Fibroblast of lung (primary cell): Measurements from ENCODE around the gene B3GNT4. TPM values are rescaled to one million over a fixed set of nuclear protein-coding genes. Genes with fewer than 3 reads are reported as not detected.

Experiments used
- DNase-seq, 2 donors: peaks; one replicate each; pipeline versions ENCODE4 v3.0.0 to v3.0.0-alpha.2; 2010; ENCODE audit warnings: low read depth in 2 of 2
- H2AFZ ChIP-seq: 2 replicates; pipeline ENCODE4 v1.5.1; 2012; ENCODE audit warnings: low read length, control low read depth, inconsistent platforms
- H3K27ac ChIP-seq: 2 replicates; pipeline ENCODE4 v1.5.1; 2011; ENCODE audit warnings: low read length, control low read depth; ENCODE audit not compliant: insufficient read depth
- H3K27me3 ChIP-seq: 2 replicates; pipeline ENCODE4 v1.5.1; 2011; ENCODE audit warnings: mild to moderate bottlenecking, low read length; ENCODE audit not compliant: control insufficient read depth, insufficient read depth
- H3K36me3 ChIP-seq: 2 replicates; pipeline ENCODE4 v1.5.1; 2011; ENCODE audit warnings: low read length; ENCODE audit not compliant: control insufficient read depth, insufficient read depth
- H3K4me1 ChIP-seq: 2 replicates; pipeline ENCODE4 v1.5.1; 2011; ENCODE audit warnings: low read length; ENCODE audit not compliant: control insufficient read depth, insufficient read depth; ENCODE audit errors: extremely low read depth
- H3K4me2 ChIP-seq: 2 replicates; pipeline ENCODE4 v1.5.1; 2011; ENCODE audit warnings: low read length, control low read depth; ENCODE audit not compliant: insufficient read depth; ENCODE audit errors: extremely low read depth
- H3K4me3 ChIP-seq, 4 experiments: fragments of 200-600 bp in 1 of 4; sonication (generic) in 1 of 4; replicated peaks in 1 of 4; 2 replicates each; pipeline ENCODE4 v1.5.1; 2011 to 2016; ENCODE audit warnings: low read length in 4 of 4, low read depth in 3 of 4, mild to moderate bottlenecking in 3 of 4, control low read depth in 2 of 4, inconsistent platforms in 1 of 4, mixed read lengths in 1 of 4; ENCODE audit not compliant: insufficient read depth in 1 of 4; ENCODE audit errors: control extremely low read depth in 1 of 4
- H3K79me2 ChIP-seq: 2 replicates; pipeline ENCODE4 v1.5.1; 2012; ENCODE audit warnings: mild to moderate bottlenecking, low read length, inconsistent platforms; ENCODE audit not compliant: control insufficient read depth, insufficient read depth
- H3K9ac ChIP-seq: 2 replicates; pipeline ENCODE4 v1.5.1; 2011; ENCODE audit warnings: mild to moderate bottlenecking, low read length, control low read depth; ENCODE audit not compliant: insufficient read depth
- H3K9me3 ChIP-seq: 2 replicates; pipeline ENCODE4 v1.5.1; 2012; ENCODE audit warnings: low read depth, low read length; ENCODE audit not compliant: control insufficient read depth, insufficient read depth
- H4K20me1 ChIP-seq: 2 replicates; pipeline ENCODE4 v1.5.1; 2011; ENCODE audit warnings: low read length; ENCODE audit not compliant: control insufficient read depth, insufficient read depth; ENCODE audit errors: extremely low read depth
- EZH2 ChIP-seq: IDR thresholded peaks from 2 replicates; pipeline ENCODE4 v1.5.1; 2012; ENCODE audit warnings: low read length, control low read depth, mild to moderate bottlenecking; ENCODE audit errors: missing control alignments
- polyA plus RNA-seq, 2 donors: library from polyadenylated mRNA; depleted of rRNA in 1 of 2; stranded (reverse) in 1 of 2; unstranded in 1 of 2; fragments of >200 nt; gene quantifications; 2 replicates each; pipeline ENCODE4 v1.2.1, GENCODE V29; 2011 to 2012; ENCODE audit warnings: missing spikeins in 1 of 2
- total RNA-seq: library from RNA; depleted of rRNA; stranded (reverse); fragments of >200 nt; gene quantifications from 2 replicates; pipeline ENCODE4 v1.2.1, GENCODE V29; 2014
- TF ChIP-seq, protein P1 (sequence below), 2 donors: IDR thresholded peaks in 1 of 2; conservative IDR thresholded peaks in 1 of 2; 1 replicate in 1 of 2; 2 replicates in 1 of 2; pipeline ENCODE4 v1.5.1; 2011 to 2012; ENCODE audit warnings: low read length in 2 of 2, control low read depth in 1 of 2, inconsistent platforms in 1 of 2, low read depth in 1 of 2, mild to moderate bottlenecking in 1 of 2

The B3GNT4 gene
- total and polyA plus RNA-seq, 2 donors (not counting 1 experiment from before 2014, with no cell fraction given) = 0.12 to 0.33 TPM

DNA sequence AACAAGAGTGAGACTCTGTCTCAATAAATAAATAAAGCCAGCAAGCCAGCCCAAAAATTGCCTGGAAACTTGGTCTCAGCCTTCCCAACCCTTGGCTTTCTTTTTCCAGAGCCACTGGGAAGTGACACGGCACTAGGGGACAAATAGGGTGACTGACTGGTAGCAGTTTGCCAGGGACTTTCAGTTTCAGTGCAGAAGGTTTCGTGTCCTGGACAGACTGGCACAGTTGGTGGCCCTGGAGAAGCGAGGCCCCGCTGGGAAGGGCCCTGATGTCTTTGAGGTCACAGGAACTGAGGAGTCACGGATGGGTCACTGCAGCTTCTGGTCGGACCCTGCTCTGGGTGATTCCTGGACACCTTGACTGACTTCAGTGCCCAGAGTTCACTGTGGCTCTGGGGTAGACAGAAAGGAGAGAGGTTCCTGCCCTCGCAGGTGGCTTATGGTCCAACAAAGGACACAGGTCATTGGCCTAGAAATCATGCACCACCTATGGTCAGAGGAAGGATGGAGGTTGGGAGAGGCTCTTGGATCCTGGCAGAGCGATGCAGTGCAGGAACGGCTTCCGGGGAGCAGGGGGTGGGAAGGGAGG is 17.9 kb upstream of the B3GNT4 start:
- Histone ChIP-seq H3K79me2 (no peaks in the 10 kb centered on the region), H2AFZ (no peak overlapping the region), H3K36me3 (no peaks in the 10 kb centered on the region), H3K9me3 (no peaks in the 10 kb centered on the region), H3K4me2 (no peak overlapping the region), H3K4me1 (peaks cover 2% of the 10 kb centered on the region), H3K4me3 (no peak overlapping the region), H3K27me3 (no peaks in the 10 kb centered on the region), H3K9ac (no peak overlapping the region), H4K20me1 (no peaks in the 10 kb centered on the region), H3K27ac (no peak overlapping the region)
- TF ChIP-seq EZH2 = no peak
- TF ChIP-seq, protein P1, sequence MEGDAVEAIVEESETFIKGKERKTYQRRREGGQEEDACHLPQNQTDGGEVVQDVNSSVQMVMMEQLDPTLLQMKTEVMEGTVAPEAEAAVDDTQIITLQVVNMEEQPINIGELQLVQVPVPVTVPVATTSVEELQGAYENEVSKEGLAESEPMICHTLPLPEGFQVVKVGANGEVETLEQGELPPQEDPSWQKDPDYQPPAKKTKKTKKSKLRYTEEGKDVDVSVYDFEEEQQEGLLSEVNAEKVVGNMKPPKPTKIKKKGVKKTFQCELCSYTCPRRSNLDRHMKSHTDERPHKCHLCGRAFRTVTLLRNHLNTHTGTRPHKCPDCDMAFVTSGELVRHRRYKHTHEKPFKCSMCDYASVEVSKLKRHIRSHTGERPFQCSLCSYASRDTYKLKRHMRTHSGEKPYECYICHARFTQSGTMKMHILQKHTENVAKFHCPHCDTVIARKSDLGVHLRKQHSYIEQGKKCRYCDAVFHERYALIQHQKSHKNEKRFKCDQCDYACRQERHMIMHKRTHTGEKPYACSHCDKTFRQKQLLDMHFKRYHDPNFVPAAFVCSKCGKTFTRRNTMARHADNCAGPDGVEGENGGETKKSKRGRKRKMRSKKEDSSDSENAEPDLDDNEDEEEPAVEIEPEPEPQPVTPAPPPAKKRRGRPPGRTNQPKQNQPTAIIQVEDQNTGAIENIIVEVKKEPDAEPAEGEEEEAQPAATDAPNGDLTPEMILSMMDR (conservative IDR thresholded peaks at IDR 0.05 in 1 of 2, IDR thresholded peaks at IDR 0.05 in 1 of 2; ENCODE audit: low read depth in 1 of 2, low read length in 2 of 2) = no peak
- DNase-seq = no peak

DNA sequence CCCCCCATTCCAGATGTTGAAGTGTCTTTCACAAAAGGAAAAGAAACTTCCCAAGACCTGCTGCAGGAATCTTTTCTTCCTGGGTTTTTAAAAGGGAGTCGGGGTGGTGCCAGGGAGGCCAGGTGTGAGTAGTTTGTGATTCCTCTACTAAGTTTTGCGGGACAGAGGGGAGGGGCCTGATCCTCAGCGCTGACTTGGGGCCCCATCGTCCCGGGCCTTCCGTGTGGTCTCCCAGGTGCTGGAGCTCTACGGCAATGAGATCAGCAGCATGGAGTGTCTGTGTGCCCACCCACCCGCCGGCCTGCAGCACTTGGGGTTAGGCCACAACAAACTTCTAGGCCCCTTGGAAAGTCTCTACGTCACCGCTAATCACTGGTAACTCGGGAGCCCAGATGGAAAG is 16.0 kb upstream of the B3GNT4 start:
- Histone ChIP-seq H3K79me2 (no peaks in the 10 kb centered on the region), H3K27ac (no peak overlapping the region), H2AFZ (no peak overlapping the region), H3K27me3 (no peaks in the 10 kb centered on the region), H4K20me1 (no peaks in the 10 kb centered on the region), H3K4me3 (no peak overlapping the region), H3K4me1 (no peaks in the 10 kb centered on the region), H3K9ac (no peak overlapping the region), H3K36me3 (no peaks in the 10 kb centered on the region), H3K9me3 (no peaks in the 10 kb centered on the region), H3K4me2 (no peak overlapping the region)
- TF ChIP-seq, protein P1 (conservative IDR thresholded peaks at IDR 0.05 in 1 of 2, IDR thresholded peaks at IDR 0.05 in 1 of 2; ENCODE audit: low read depth in 1 of 2, low read length in 2 of 2) = no peak
- no peak for TF ChIP-seq EZH2
- no peak for DNase-seq

DNA sequence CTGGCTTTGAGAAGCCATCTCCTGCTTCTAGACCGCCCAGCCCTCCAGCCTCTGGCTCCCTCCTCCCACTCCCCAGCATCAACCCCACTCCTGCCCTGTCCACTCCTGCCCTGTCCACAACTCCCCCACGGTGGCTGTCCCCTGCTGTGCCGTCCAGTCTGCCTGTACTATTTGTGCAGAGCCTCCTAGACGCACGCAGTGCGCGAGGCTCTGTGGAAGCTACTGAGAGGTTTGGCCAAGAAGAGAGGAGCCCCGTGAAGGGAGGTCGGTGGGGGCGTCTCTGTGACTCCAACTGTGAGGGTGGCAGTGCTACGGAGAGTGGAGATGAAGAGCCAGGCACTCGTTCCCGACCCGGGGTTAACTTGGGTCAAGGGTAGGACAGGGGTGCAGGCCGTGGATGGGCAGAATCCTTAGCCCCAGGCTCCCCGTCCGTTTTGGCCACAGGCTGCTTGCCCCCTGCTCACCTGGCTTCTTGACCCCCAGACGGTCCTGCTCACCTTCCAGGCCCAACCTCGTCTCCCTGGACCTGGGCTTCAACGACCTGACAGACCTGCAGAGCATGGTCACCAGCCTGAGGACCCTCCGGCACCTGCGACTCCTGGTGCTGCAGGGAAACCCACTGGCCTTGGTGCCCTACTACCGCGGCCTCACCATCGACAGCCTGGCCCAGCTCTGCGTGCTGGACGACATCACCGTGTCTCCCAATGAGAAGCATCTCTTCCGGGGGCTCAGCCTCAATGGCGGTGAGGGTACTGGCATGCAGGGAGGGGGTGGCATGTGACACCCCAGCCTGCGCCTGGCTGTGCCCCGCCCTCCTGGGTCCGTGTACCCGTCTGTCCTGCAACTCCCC is 13.7 kb upstream of the B3GNT4 start:
- Histone ChIP-seq H3K79me2 (no peaks in the 10 kb centered on the region), H3K4me3 (no peak overlapping the region), H3K4me1 (no peaks in the 10 kb centered on the region), H3K27me3 (no peaks in the 10 kb centered on the region), H3K9ac (no peak overlapping the region), H3K27ac (no peak overlapping the region), H3K36me3 (no peaks in the 10 kb centered on the region), H2AFZ (no peak overlapping the region), H3K9me3 (no peaks in the 10 kb centered on the region), H4K20me1 (no peaks in the 10 kb centered on the region), H3K4me2 (no peak overlapping the region)
- DNase-seq = no peak
- no peak for TF ChIP-seq EZH2
- TF ChIP-seq, protein P1 (conservative IDR thresholded peaks at IDR 0.05 in 1 of 2, IDR thresholded peaks at IDR 0.05 in 1 of 2; ENCODE audit: low read depth in 1 of 2, low read length in 2 of 2) = no peak
